Esophagus muscularis mucosa (tissue), 4 donors: ENCODE results near the gene STEEP1. TPM values are rescaled to one million over a fixed set of nuclear protein-coding genes. Genes with fewer than 3 reads are reported as not detected.

Experiments
- DNase-seq: peaks from one replicate; pipeline ENCODE4 v3.0.0-alpha.2; 2017; ENCODE audit errors: extremely low spot score
- H3K27ac ChIP-seq, 4 donors: fragments of 200-600 bp; sonication (generic); replicated peaks in 1 of 4; 1 replicate in 3 of 4; 2 replicates in 1 of 4; pipeline ENCODE4 v1.5.1; 2016 to 2019; ENCODE audit warnings: mild to moderate bottlenecking in 1 of 4
- H3K27me3 ChIP-seq, 4 donors: fragments of 200-600 bp; sonication (generic); one replicate each; pipeline versions ENCODE4 v1.5.1 to v1.6.0; 2016 to 2019
- H3K36me3 ChIP-seq, 4 donors: fragments of 200-600 bp; sonication (generic); one replicate each; pipeline ENCODE4 v1.5.1; 2016 to 2019
- H3K4me1 ChIP-seq, 4 donors: fragments of 200-600 bp; sonication (generic); one replicate each; pipeline ENCODE4 v1.5.1; 2016 to 2019
- H3K4me3 ChIP-seq, 4 donors: fragments of 200-600 bp; sonication (generic); 1 replicate in 2 of 4; 2 replicates in 2 of 4; pipeline ENCODE4 v1.5.1; 2016 to 2019; ENCODE audit warnings: mild to moderate bottlenecking in 4 of 4, moderate library complexity in 1 of 4
- H3K9me3 ChIP-seq, 4 donors: fragments of 200-600 bp; sonication (generic); 1 replicate in 3 of 4; 2 replicates in 1 of 4; pipeline ENCODE4 v1.5.1; 2016 to 2019
- EP300 ChIP-seq: sonication (generic); formaldehyde crosslinking; IDR thresholded peaks from one replicate; pipeline ENCODE4 v1.6.1; 2017; ENCODE audit warnings: antibody characterized with exemption
- POLR2A ChIP-seq: fragments of 450-650 bp; IDR thresholded peaks from one replicate; pipeline ENCODE4 v1.6.1; 2017; ENCODE audit warnings: antibody characterized with exemption, moderate library complexity, mild to moderate bottlenecking, low read depth
- POLR2AphosphoS5 ChIP-seq, 2 donors: sonication (generic); formaldehyde crosslinking; IDR thresholded peaks; one replicate each; pipeline ENCODE4 v1.6.1; 2017; ENCODE audit warnings: antibody characterized with exemption in 2 of 2
- WGBS: methylation state at CpG from one replicate; pipeline ENCODE4 v1.1.5; 2018; 5-methylcytosine and 5-hydroxymethylcytosine counted together
- intact Hi-C: fragments of 100-400 bp; cut with DNase I; formaldehyde crosslinking; loops from one replicate; pipeline ENCODE4 v1.15.1; 2023
- total RNA-seq, 4 donors: library from RNA; depleted of rRNA; stranded (reverse); fragments of >200 nt; gene quantifications; one replicate each; pipeline versions ENCODE4 v1.1.0 to v1.2.1, GENCODE V29; 2016
- TF ChIP-seq, protein P1 (sequence below), 3 experiments: fragments of 200-600 bp in 2 of 3; fragments of 450-650 bp in 1 of 3; sonication (generic) in 2 of 3; IDR thresholded peaks; one replicate each; pipeline ENCODE4 v1.5.1; 2017 to 2019; ENCODE audit warnings: antibody characterized with exemption in 3 of 3, mild to moderate bottlenecking in 2 of 3, moderate library complexity in 1 of 3

The STEEP1 gene
- total RNA-seq, 4 donors from 2014 or later, result 18.1 to 24.7 (median 20.6) TPM

DNA sequence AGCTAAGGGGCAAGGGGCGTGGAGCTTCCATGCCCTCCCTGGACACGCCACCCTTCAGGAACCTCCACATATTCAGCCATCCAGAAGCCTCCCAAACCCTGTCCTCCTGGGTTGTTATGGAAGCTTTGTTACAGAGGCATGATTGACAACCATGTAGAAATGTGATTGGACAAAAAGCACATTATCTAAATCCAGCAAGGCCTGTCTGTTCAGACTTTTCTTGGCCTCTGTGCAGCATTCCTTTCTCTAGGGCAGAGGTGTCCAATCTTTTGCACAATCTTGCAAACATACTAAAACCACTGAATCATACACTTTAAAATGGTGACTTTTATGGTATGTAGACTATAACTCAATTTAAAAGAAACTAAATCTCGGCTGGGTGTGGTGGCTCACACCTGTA, 12.7 kb downstream of the STEEP1 start:
- WGBS, result 81% methylated on average over 3 of the region's 3 CpGs
- H3K27ac ChIP-seq, result no peak overlapping the region
- no peak overlapping the region for H3K4me3 ChIP-seq
- H3K36me3 ChIP-seq, result peaks cover 0 to 13% (median 0%) of the 10 kb centered on the region in 4 donors
- H3K9me3 ChIP-seq, result no peaks in the 10 kb centered on the region
- H3K27me3 ChIP-seq, result no peaks in the 10 kb centered on the region
- TF ChIP-seq EP300 (no peak), POLR2A (no peak), POLR2AphosphoS5 (IDR thresholded peaks at IDR 0.05) (no peak)
- TF ChIP-seq, protein P1, sequence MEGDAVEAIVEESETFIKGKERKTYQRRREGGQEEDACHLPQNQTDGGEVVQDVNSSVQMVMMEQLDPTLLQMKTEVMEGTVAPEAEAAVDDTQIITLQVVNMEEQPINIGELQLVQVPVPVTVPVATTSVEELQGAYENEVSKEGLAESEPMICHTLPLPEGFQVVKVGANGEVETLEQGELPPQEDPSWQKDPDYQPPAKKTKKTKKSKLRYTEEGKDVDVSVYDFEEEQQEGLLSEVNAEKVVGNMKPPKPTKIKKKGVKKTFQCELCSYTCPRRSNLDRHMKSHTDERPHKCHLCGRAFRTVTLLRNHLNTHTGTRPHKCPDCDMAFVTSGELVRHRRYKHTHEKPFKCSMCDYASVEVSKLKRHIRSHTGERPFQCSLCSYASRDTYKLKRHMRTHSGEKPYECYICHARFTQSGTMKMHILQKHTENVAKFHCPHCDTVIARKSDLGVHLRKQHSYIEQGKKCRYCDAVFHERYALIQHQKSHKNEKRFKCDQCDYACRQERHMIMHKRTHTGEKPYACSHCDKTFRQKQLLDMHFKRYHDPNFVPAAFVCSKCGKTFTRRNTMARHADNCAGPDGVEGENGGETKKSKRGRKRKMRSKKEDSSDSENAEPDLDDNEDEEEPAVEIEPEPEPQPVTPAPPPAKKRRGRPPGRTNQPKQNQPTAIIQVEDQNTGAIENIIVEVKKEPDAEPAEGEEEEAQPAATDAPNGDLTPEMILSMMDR (IDR thresholded peaks at IDR 0.05), result no peak
- DNase-seq, result no peak
- intact Hi-C loops, result no loop called here
- H3K4me1 ChIP-seq, result no peaks in the 10 kb centered on the region

DNA sequence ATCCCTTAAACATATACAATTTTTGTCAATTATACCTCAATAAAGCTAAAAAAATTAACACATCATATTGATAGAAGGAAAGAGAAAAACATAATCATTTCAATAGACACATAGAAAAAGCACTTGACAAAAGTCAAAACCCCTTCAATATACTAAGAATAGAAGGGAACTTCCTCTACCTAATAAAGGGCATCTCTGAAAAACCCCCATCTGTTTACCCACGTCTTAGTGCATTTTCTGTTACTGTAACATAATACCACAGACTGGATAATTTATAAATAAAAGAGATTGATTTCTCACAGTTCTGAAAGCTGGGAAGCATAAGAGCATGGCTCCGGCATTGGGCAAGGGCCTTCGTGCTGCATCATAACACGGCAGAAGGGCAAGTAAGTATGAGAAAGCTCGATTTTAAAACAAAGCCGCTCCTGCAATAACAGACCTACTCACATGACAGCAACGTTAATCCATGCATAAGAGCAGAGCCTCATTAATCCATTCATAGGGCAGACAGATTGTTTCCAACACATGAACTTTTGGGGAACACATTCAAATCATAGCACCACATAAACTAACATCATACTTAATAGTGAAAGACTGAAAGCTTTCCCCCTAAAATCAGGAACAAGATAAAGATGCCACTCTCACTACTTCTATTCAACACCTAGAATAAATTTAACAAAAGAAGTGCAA, 15.7 kb downstream of the STEEP1 start:
- Histone ChIP-seq H3K4me1 (no peaks in the 10 kb centered on the region), H3K27me3 (no peaks in the 10 kb centered on the region), H3K4me3 (no peak overlapping the region), H3K36me3 (peaks cover 0 to 2% (median 0%) of the 10 kb centered on the region in 4 donors), H3K9me3 (no peaks in the 10 kb centered on the region), H3K27ac (no peak overlapping the region)
- intact Hi-C loops, result no loop called here
- 62% methylated on average over 7 of the region's 7 CpGs for WGBS
- TF ChIP-seq POLR2AphosphoS5 (IDR thresholded peaks at IDR 0.05) (no peak), EP300 (no peak), POLR2A (no peak)
- TF ChIP-seq, protein P1 (IDR thresholded peaks at IDR 0.05), result no peak
- no peak for DNase-seq

DNA sequence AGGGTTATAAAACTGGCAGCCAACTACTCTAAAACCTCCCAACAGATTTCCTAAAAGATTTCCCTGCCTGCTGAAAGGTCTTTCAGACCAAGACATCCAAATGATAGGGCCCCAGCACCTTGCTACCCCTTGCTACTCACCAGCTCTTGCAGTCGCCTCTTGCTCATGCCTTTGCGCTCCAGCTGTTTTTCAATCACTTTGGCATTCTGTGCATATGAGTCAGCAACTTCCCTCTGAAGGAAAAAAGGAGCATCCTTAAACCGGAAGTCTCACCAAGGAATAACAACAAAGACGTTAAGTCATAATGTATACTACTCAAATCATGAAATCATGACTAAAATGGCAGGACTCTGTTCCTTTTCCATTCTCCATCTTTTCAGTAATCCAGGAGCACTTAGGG, 24.0 kb downstream of the STEEP1 start:
- Histone ChIP-seq H3K27me3 (no peaks in the 10 kb centered on the region), H3K9me3 (no peaks in the 10 kb centered on the region), H3K27ac (no peak overlapping the region), H3K4me3 (no peak overlapping the region), H3K4me1 (no peaks in the 10 kb centered on the region), H3K36me3 (peaks cover 0 to 28% (median 6%) of the 10 kb centered on the region in 4 donors)
- intact Hi-C loops, result no loop called here
- DNase-seq, result no peak
- 74% methylated on average over 4 of the region's 4 CpGs for WGBS
- no peak for TF ChIP-seq EP300
- TF ChIP-seq POLR2A, result no peak
- TF ChIP-seq, protein P1 (IDR thresholded peaks at IDR 0.05), result no peak
- no peak for TF ChIP-seq POLR2AphosphoS5 (IDR thresholded peaks at IDR 0.05)

DNA sequence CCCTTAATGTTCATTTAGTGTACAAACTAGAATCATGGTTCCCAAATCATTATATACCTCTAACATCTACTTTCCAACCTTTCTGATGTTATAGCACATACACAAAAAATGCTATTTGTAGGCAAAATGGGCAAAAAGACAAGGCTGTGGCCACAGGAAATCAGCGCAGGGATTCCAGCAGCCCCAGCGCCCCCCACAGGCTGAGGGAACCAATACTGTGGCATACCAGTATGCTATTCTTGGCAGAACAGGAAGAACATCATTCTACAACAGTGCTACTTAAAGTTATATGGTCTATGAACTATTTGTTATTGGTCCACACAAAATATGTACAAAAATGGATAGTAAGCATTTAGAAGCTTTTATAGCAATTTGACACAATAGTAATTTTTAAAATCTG, 25.3 kb downstream of the STEEP1 start:
- no peak for DNase-seq
- no peaks in the 10 kb centered on the region for H3K4me1 ChIP-seq

More for the DNA sequence above, 25.3 kb downstream of the STEEP1 start:
- Histone ChIP-seq H3K27ac (no peak overlapping the region), H3K27me3 (no peaks in the 10 kb centered on the region), H3K4me3 (no peak overlapping the region), H3K36me3 (peaks cover 0 to 28% (median 6%) of the 10 kb centered on the region in 4 donors), H3K9me3 (no peaks in the 10 kb centered on the region)
- 40% methylated on average over 2 of the region's 2 CpGs for WGBS
- intact Hi-C loops, result no loop called here
- TF ChIP-seq EP300 (no peak), POLR2AphosphoS5 (IDR thresholded peaks at IDR 0.05) (no peak), POLR2A (no peak)
- TF ChIP-seq, protein P1 (IDR thresholded peaks at IDR 0.05), result no peak
